Measurements from ENCODE around the gene STIMATE.

Gene STIMATE

DNA sequence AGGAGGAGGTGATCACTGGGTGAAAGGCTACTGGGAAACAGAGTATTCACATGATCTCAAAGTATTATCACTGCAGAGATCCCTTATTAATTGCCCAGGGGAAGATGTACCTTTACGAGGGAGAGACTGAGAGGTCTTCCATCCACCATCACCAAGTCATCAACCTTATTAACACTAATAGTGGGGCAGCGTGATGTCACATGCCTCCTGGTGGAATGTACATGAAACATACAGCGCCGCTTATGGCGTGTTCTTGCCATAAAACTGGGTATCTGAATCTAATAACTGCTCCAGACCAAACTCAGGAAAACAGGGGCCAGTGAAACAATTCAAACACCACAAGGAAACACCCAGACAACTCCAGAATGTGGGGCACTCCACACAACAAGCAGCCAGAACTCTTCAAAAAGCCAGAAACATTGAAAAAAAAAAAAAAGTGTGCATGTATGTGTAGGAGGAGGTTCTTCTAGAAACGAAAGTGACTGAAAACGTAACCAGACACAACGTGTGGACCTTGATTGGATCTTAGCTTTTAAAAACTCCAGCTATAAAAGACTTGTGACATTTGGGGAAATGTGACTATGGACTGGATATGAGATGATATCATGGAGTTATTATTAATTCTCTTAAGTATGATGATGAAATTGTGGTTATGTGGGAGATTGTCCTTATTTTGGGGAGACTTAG is 4.6 kb downstream of the STIMATE start:
- H3K27ac ChIP-seq: no peak overlapping the region
- TF ChIP-seq ZFX (IDR thresholded peaks at IDR 0.05): no peak
- TF ChIP-seq, protein P1, sequence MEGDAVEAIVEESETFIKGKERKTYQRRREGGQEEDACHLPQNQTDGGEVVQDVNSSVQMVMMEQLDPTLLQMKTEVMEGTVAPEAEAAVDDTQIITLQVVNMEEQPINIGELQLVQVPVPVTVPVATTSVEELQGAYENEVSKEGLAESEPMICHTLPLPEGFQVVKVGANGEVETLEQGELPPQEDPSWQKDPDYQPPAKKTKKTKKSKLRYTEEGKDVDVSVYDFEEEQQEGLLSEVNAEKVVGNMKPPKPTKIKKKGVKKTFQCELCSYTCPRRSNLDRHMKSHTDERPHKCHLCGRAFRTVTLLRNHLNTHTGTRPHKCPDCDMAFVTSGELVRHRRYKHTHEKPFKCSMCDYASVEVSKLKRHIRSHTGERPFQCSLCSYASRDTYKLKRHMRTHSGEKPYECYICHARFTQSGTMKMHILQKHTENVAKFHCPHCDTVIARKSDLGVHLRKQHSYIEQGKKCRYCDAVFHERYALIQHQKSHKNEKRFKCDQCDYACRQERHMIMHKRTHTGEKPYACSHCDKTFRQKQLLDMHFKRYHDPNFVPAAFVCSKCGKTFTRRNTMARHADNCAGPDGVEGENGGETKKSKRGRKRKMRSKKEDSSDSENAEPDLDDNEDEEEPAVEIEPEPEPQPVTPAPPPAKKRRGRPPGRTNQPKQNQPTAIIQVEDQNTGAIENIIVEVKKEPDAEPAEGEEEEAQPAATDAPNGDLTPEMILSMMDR (conservative IDR thresholded peaks at IDR 0.05): no peak; the same call in 1 of the 2 replicates

DNA sequence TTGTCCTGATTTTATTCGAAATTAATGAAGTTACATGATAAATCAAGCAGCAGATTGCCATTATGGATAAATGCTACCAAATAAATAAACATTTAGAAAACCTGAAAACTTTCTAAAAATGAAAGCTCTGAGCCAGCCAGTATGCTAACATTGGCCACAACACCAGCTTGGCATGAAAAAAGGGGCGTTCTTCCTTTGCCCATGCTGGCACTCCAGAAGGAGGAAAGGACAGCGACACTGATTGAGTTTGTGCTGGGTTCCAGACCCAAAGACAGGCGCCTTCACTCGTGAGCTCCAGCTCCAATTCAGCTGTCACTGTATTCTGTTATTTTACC is 5.1 kb downstream of the STIMATE start:
- no peak overlapping the region for H3K27ac ChIP-seq

DNA sequence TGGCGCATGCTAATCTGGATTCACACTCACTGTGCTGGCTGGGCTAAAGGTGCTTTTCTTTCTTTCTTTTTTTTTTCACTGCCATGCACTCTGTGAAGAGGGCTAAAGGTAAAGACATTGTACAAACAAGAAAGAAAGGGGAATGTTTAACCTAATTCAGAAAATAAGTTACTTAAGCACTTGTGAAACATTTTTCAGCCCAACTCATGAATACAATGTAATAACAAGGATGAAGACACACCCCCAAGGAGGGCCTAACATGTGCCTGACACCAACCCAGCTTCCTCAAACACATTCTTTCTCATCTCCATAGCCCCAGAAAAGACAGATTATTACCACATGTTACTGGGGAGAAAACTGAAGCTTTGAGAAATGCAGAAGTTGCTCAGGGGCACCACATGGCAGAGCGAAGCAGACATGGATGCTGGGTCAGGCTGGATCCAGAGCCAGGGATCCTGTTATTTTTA is 5.7 kb downstream of the STIMATE start:
- no peak overlapping the region for H3K27ac ChIP-seq

More for the DNA sequence above, 5.1 kb downstream of the STIMATE start:
- TF ChIP-seq, protein P1 (conservative IDR thresholded peaks at IDR 0.05): no peak
- no peak for TF ChIP-seq ZFX (IDR thresholded peaks at IDR 0.05)

DNA sequence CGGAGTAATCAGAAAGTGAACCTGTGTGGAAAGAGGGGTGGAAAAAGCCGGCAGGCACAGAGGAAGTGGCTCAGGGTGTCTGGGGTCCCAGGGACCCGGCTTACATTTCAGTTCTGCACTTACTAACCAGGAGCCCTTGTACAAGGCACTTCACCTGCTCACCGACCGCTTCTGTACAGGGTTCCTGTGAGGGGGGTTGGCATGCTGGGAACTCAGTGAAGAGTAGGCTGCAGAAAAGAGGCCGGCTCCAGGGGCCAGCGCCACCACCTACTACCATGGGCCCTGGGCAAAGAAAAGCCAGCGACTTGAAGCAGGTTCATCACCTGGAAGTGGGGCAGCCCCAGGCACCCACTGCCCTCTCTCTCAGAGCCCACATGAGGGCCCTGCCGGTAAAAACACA is 6.2 kb downstream of the STIMATE start:
- no peak overlapping the region for H3K27ac ChIP-seq
- TF ChIP-seq, protein P1 (conservative IDR thresholded peaks at IDR 0.05): no peak
- no peak for TF ChIP-seq ZFX (IDR thresholded peaks at IDR 0.05)

More for the DNA sequence above, 5.7 kb downstream of the STIMATE start:
- TF ChIP-seq, protein P1 (conservative IDR thresholded peaks at IDR 0.05): no peak
- TF ChIP-seq ZFX (IDR thresholded peaks at IDR 0.05): no peak

DNA sequence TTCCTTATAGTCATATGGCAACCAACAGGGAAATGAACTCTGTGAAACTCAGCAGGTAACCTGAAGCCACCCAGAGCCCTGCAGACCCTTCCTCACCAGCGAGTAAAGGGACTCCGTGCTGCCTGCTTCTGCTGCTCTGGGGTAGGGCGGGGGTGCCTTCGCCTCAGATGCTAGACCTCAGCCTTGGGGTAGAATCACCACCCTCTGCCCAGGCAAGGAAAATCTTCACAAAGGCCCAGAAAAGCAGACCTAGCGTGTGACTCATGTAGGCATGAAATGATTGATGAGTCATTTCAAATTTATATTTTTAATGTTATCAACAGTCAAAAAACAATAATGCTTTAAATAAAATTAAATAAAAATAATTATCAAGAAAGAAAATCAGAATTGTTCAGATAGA is 6.6 kb downstream of the STIMATE start:
- no peak for TF ChIP-seq ZFX (IDR thresholded peaks at IDR 0.05)
- TF ChIP-seq, protein P1 (conservative IDR thresholded peaks at IDR 0.05): no peak

DNA sequence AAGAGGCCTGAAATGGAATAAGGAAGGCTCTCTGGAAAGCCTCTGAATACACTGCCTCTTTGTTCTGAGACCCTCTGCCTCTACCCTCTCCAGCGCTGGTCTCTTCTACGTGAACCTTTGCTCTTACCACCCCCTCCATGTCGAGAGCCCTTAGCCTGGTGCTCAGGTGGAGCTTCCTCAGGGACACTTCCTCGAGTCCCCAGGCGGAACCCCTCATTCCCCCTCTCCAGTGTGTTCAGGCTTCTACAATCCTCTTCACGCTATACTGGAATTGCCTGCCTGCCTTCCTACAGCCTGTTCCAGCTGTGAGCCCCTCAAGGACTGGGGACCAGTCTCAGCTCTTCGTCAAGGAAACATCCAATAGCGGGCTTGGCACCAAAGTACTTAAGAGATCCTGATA is 7.4 kb downstream of the STIMATE start:
- no peak overlapping the region for H3K27ac ChIP-seq
- TF ChIP-seq ZFX (IDR thresholded peaks at IDR 0.05): no peak
- TF ChIP-seq, protein P1 (conservative IDR thresholded peaks at IDR 0.05): no peak

More for the DNA sequence above, 6.6 kb downstream of the STIMATE start:
- no peak overlapping the region for H3K27ac ChIP-seq

DNA sequence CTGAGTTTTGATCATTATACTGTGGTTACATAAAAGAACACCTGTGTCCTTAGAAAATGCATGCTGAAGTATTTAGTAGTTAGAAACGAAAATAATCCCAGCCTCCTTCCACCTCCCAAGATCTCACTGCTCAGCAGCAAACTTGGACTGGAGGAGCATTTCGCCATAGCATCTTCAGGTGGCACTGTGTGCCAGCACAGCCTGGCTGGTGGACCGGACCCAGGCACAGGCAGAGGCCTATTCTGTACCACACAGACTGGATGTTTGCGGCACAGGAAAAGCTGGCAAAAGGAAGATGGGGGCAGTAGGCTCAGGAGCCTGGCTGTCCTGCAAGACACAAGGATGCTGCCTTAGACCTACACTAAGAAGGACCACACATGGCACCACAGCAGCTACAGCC is 10.2 kb downstream of the STIMATE start:
- no peak overlapping the region for H3K27ac ChIP-seq
- no peak for TF ChIP-seq ZFX (IDR thresholded peaks at IDR 0.05)
- TF ChIP-seq, protein P1 (conservative IDR thresholded peaks at IDR 0.05): no peak
